Measurements from ENCODE around the gene FGB.

Gene FGB

DNA sequence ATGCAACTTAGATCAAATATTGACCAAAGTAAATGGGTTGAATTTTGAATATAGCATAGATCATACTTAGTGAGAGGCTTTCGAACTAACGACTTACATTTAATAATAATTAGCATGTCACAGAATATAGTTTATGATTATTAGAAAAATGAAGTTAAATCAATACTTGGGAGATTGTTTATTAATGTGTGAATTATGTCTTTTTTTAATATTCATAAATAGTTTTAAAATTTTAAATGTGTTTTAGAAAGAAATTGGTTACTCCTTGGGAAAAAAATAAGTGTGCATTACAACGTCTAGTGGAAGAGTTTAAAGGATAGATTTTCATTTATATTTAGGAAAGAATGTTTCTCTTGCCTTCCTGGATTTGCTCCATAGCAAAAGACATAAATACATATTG, 20.4 kb downstream of the FGB start:
- POLR2A ChIA-PET = no interaction called here
- CTCF ChIA-PET = no interaction called here
- TF ChIP-seq, protein P1, sequence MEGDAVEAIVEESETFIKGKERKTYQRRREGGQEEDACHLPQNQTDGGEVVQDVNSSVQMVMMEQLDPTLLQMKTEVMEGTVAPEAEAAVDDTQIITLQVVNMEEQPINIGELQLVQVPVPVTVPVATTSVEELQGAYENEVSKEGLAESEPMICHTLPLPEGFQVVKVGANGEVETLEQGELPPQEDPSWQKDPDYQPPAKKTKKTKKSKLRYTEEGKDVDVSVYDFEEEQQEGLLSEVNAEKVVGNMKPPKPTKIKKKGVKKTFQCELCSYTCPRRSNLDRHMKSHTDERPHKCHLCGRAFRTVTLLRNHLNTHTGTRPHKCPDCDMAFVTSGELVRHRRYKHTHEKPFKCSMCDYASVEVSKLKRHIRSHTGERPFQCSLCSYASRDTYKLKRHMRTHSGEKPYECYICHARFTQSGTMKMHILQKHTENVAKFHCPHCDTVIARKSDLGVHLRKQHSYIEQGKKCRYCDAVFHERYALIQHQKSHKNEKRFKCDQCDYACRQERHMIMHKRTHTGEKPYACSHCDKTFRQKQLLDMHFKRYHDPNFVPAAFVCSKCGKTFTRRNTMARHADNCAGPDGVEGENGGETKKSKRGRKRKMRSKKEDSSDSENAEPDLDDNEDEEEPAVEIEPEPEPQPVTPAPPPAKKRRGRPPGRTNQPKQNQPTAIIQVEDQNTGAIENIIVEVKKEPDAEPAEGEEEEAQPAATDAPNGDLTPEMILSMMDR (IDR thresholded peaks at IDR 0.05; ENCODE audit: insufficient read depth, low read length, missing control alignments) = no peak
- no peak for DNase-seq (ENCODE audit: low read depth, low spot score)
- no peak overlapping the region for H3K4me3 ChIP-seq (ENCODE audit: low read depth, low read length)

DNA sequence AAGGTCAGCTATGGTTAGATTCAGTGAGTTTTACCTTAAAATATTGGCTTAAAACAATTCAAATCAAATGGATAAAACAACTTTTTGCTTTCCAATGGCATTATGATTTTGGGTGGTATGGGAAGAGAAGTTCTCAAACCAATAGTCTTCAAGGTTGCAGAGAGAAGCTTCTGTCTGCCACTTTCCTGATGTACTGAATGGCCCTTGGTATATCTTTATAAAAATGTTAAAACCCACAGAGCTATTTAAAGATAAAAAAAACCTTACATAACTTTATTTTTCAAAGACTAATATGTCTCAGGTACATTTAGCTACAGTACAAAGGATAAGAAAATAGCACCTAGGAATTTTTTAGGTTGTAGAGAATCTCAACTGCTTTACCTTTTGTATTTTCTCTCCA, 20.9 kb downstream of the FGB start:
- CTCF ChIA-PET = no interaction called here
- DNase-seq (ENCODE audit: low read depth, low spot score) = no peak
- POLR2A ChIA-PET = no interaction called here
- TF ChIP-seq, protein P1 (IDR thresholded peaks at IDR 0.05; ENCODE audit: insufficient read depth, low read length, missing control alignments) = no peak
- no peak overlapping the region for H3K4me3 ChIP-seq (ENCODE audit: low read depth, low read length)

DNA sequence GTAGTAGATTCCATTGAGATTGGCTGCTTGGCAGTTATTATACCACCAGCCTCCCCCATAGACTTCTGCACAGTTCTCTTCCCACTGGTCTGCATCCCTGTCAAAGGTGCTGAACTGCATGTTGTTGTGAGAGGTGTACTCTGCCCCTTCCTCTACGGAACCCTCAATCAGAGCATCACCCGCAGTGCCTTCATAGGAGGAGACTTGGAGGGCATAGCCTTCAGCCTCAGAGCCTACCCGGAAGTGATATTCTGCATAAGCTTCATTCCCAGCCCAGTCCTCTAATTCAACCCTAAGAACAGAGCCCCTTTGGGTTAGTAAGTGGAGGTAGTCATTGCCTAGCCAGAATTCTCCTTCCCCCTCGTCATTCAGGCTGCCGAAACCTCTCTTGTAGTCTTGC, 21.4 kb downstream of the FGB start:
- no peak overlapping the region for H3K4me3 ChIP-seq (ENCODE audit: low read depth, low read length)
- ChIA-PET CTCF (interaction anchor here (0.9 kb wide), 1 partner anchor 29 kb away, joined by 3 read pairs; no protein-coding TSS in a partner anchor), POLR2A (no interaction called here)
- TF ChIP-seq, protein P1 (IDR thresholded peaks at IDR 0.05; ENCODE audit: insufficient read depth, low read length, missing control alignments) = no peak
- DNase-seq (ENCODE audit: low read depth, low spot score) = no peak

DNA sequence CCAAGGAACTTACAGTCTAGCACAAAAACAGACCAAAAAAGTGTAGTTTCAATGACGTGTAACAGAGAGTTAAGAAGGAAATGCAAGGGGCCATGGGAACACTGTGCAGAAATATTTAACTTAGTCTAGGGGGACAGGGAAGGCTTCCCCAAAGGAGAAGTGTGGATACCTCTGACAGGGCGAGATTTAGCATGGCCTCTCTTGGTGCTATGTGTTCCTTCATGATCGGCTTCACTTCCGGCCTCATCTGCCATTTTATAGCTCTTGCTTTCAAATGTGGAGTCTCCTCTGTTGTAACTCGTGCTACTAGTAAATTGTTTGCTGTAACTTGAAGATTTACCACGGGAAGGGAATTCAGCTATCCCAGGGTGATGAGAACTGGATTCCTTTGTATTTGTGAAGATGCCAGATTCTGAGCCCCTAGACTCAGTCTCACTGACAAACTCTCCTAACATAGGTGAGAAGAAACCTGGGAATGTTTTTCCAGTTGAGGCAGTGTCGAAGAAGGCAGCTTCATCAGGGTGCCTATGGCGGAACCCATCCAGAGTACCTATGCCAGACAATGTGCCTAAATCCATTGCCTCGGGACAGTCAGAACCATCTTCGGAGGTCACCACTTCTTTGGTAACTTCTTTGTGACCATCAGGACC, 22.7 kb downstream of the FGB start:
- POLR2A ChIA-PET = no interaction called here
- no peak for DNase-seq (ENCODE audit: low read depth, low spot score)
- CTCF ChIA-PET = interaction anchor here (1.1 to 1.5 kb wide), 2 partner anchors 34 to 52 kb away, joined by 4 read pairs; no protein-coding TSS in a partner anchor
- H3K4me3 ChIP-seq (ENCODE audit: low read depth, low read length) = no peak overlapping the region
- TF ChIP-seq, protein P1 (IDR thresholded peaks at IDR 0.05; ENCODE audit: insufficient read depth, low read length, missing control alignments) = no peak

DNA sequence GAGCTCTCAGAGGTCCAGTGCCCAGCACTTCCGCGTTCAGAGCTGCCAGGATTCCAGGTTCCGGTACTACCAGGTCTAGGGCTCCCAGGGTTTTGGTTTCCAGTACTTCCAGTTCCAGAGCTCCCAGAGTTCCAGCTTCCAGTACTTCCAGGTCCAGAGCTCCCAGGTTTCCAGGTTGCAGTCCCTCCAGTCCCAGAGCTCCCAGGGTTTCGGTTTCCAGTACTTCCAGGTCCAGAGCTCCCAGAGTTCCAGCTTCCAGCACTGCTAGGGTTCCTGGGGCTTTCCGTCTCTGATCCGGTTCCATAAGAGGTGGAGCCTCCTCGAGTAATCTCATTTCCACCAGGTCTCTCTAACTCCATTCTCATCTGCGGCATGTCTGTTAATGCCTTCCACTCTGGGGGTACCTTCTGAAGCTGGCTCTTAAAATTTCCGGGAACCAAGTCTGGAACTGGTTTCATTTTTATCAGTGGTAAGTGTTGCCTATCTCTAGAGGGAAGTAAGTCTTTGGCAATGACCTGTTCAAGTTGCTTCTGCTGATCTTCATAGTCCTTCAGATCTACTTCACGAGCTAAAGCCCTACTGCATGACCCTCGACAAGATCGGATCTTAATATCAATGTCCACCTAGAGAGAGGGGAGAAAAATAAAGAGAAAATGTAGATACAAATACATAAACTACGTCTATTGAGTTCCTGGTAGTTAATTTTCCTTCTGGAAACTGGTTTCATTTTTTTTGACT, 23.7 kb downstream of the FGB start:
- POLR2A ChIA-PET = no interaction called here
- CTCF ChIA-PET = no interaction called here
- H3K4me3 ChIP-seq (ENCODE audit: low read depth, low read length) = no peak overlapping the region
- TF ChIP-seq, protein P1 (IDR thresholded peaks at IDR 0.05; ENCODE audit: insufficient read depth, low read length, missing control alignments) = no peak
- no peak for DNase-seq (ENCODE audit: low read depth, low spot score)

DNA sequence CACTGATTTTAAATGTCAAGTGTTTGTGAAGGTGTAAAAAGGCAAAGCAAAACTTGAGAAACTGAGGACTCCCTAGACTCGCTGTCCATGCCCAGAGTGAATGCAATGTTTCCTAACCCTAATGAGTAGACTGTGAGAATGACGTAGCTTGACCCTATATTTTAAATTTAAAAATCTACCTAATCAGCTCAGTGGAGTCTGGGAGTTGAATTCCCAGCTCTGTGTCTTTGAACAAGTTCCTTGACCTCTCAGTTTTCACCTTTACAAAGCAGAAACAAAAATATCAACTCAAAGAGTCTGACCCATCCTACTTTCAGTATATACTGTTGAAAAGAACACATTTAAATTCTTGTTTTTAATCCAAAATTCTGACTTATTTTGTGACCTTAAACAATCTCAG, 25.4 kb downstream of the FGB start:
- ChIA-PET POLR2A (no interaction called here), CTCF (interaction anchor here (1.5 kb wide), 1 partner anchor 34 kb away, joined by 3 read pairs; no protein-coding TSS in a partner anchor)
- TF ChIP-seq, protein P1 (IDR thresholded peaks at IDR 0.05; ENCODE audit: insufficient read depth, low read length, missing control alignments) = no peak
- no peak overlapping the region for H3K4me3 ChIP-seq (ENCODE audit: low read depth, low read length)
- no peak for DNase-seq (ENCODE audit: low read depth, low spot score)
